ENCODE results near the gene ATG2B.
"Not testable (repeated sequence)": the region's sequence is repeated elsewhere in the genome, so short reads cannot be mapped to it uniquely, and the experiment has no call there.

The ATG2B gene

DNA sequence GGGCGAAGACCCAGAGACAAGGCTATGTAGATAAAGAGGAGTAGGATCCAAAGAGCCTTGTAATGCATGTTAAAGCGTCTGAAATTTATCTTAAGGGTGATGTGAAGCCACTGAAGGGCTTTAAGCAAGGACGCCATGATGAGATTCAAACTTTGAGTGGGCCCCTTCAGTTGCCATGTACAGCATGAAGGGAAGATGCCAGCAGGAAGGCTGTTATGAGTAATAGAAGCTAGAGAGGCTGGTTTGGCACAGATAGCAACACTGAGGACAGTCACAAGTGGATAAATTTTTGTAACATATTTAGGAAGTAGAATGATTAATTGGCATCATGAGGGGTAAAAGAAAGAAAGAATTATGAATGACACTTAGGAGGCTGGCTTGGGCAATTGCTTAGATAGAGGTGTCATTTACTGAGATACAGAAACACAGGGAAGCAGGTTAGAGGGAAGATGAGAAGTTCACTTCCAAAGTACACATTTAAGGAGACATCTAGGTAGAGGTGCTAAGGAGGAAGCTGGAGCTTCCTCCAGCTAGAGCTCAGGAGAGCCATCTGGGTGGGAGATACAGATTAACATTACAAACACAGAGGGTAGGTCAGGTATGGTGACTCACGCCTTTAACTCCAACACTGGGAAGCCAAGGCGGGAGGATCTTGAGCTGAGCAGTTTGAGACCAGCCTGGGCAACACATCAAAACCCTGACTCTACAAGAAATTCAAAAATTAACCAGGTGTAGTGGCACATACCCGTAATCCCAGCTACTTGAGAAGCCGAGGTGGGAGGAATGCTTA, 13.7 kb downstream of the ATG2B start:
- TF ChIP-seq, protein P1, sequence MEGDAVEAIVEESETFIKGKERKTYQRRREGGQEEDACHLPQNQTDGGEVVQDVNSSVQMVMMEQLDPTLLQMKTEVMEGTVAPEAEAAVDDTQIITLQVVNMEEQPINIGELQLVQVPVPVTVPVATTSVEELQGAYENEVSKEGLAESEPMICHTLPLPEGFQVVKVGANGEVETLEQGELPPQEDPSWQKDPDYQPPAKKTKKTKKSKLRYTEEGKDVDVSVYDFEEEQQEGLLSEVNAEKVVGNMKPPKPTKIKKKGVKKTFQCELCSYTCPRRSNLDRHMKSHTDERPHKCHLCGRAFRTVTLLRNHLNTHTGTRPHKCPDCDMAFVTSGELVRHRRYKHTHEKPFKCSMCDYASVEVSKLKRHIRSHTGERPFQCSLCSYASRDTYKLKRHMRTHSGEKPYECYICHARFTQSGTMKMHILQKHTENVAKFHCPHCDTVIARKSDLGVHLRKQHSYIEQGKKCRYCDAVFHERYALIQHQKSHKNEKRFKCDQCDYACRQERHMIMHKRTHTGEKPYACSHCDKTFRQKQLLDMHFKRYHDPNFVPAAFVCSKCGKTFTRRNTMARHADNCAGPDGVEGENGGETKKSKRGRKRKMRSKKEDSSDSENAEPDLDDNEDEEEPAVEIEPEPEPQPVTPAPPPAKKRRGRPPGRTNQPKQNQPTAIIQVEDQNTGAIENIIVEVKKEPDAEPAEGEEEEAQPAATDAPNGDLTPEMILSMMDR (conservative IDR thresholded peaks at IDR 0.05; ENCODE audit: low read depth, low read length): no peak
- no peak overlapping the region for H3K4me3 ChIP-seq (ENCODE audit: low read depth, low read length)
- no peak for DNase-seq (ENCODE audit: low read depth)

DNA sequence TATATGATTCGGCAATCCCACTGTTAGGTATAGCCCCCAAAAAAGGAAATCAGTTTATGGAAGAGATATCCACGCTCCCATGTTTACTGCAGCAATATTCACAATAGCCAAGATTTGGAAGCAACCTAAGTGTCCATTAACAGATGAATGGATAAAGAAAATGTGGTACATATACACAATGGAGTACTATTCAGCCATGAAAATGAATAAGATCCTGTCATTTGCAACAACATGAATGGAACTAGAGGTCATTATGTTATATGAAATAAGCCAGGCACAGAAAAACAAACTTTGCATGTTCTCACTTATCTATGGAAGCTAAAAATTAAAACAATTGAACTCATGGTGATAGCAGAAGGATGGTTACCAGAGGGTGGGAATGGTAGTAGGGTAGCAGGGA, 15.2 kb downstream of the ATG2B start:
- H3K4me3 ChIP-seq (ENCODE audit: low read depth, low read length); DNase-seq (ENCODE audit: low read depth): not testable (repeated sequence)

DNA sequence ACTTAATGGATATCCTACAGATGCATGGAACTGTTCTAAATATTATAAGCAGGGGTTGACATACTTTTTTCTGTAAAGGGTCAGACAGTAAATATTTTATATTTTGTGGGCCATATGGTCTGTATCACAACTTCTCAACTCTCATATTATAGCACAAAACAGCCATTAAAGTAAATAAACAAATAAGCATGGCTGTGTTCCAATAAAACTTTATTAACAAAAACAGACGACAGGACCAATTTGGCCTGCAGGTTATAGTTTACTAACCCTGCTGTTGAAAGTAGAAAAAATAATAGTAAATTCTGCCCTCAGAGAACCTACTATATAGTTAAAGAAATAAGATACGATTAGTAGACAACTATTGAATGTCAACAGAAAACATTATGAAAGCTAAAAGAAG, 17.5 kb downstream of the ATG2B start:
- DNase-seq (ENCODE audit: low read depth): no peak
- no peak overlapping the region for H3K4me3 ChIP-seq (ENCODE audit: low read depth, low read length)
- TF ChIP-seq, protein P1 (conservative IDR thresholded peaks at IDR 0.05; ENCODE audit: low read depth, low read length): no peak

DNA sequence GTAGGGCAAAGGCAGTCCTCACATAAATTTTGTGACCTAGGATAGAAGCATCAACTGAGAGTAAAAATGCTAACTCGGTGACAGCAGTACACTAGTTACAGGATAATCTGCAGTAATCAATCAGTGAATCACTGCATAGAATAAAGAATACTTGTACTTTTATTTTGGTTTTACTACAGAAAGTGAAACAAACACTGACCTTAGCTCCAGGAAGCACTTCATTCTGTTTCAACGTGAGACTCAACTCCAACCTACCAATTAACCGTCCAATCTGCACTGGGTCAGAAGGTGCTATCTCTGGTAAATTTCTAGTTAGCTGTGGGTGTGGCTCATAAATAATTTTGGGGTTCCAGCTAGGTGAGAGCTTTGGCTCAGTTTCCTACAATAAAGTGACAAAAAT, 21.8 kb downstream of the ATG2B start:
- TF ChIP-seq, protein P1 (conservative IDR thresholded peaks at IDR 0.05; ENCODE audit: low read depth, low read length): no peak
- H3K4me3 ChIP-seq (ENCODE audit: low read depth, low read length): no peak overlapping the region

DNA sequence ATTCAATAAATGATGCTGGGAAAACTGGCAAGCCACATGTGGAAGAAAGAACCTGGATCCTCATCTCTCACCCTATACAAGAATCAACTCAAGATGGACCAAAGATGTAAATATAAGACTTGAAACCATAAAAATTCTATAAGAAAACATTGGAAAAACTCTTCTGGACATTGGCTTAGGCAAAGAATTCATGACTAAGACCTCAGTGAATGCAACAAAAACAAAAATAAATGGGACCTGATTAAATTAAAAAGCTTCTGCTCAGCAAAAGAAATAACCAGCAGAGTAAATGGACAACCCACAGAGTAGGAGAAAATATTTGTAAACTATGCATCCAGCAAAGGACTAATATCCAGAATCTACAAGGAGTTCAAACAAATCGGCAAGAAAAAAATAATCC, 24.6 kb downstream of the ATG2B start:
- no peak overlapping the region for H3K4me3 ChIP-seq (ENCODE audit: low read depth, low read length)
- DNase-seq (ENCODE audit: low read depth): peak; percentile 4
- TF ChIP-seq, protein P1 (conservative IDR thresholded peaks at IDR 0.05; ENCODE audit: low read depth, low read length): no peak

More for the DNA sequence above, 21.8 kb downstream of the ATG2B start:
- no peak for DNase-seq (ENCODE audit: low read depth)

DNA sequence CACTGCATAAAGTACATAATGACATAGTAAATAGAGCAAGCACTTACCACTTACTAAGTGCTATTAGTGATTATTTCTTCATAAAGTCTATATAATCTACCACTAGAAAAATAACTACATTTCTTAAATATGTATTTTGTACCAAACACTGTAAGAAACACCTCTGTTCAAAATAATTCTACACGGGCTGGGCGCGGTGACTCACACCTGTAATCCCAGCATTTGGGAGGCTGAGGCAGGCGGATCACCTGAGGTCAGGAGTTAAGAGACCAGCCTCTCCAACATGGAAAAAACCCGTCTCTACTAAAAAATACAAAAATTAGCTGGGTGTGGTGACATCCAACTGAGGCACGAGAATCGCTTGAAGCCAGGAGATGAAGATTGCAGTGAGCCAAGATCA, 38.9 kb downstream of the ATG2B start:
- TF ChIP-seq, protein P1 (conservative IDR thresholded peaks at IDR 0.05; ENCODE audit: low read depth, low read length): no peak
- H3K4me3 ChIP-seq (ENCODE audit: low read depth, low read length): no peak overlapping the region
- DNase-seq (ENCODE audit: low read depth): no peak

DNA sequence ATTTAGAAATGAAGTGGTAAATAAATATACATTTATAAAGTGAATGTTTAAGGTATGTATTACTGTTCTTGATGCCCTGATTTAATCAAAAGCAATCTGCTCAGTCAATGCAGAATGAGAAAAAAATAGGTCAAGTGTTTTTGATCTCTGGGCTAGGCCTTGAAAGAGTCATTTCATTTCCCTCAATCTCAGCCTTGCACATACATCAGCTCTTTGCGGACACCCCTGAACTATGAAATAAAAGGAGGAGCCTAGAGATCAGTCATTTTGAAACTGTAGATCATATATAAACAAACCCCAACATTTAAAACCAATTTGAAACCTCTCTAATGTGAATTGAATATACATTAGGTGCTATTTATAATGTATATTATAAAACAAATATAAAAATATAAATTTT, 42.5 kb downstream of the ATG2B start:
- DNase-seq (ENCODE audit: low read depth): no peak
- TF ChIP-seq, protein P1 (conservative IDR thresholded peaks at IDR 0.05; ENCODE audit: low read depth, low read length): no peak
- no peak overlapping the region for H3K4me3 ChIP-seq (ENCODE audit: low read depth, low read length)
